ENCODE data around the gene PPP1R13L.

GRCh38 chr19:45404557-45405434, at the start of gene PPP1R13L:
- TF ChIP-seq CTCF (conservative IDR thresholded peaks at IDR 0.05; ENCODE audit: low read depth, low read length) (no peak), EZH2 (IDR thresholded peaks at IDR 0.05; ENCODE audit: low read length, unreplicated experiment) (no peak)
